ENCODE measurements around the gene TRIM41.
A peak's percentile ranks its signal among the peaks of the same experiment; 100 is the strongest.

Gene TRIM41

GRCh38 chr5:181232593-181232992 lies 9.5 kb downstream of the TRIM41 start:
- no peak for DNase-seq (ENCODE audit: low read depth)

- no peak for DNase-seq (ENCODE audit: low read depth)
Measured at GRCh38 chr5:181233088-181233800, 10.2 kb downstream of the TRIM41 start.

GRCh38 chr5:181233801-181234454 lies 10.8 kb downstream of the TRIM41 start:
- no peak for DNase-seq (ENCODE audit: low read depth)

- no peak for DNase-seq (ENCODE audit: low read depth)
Measured at GRCh38 chr5:181234455-181235306, 11.6 kb downstream of the TRIM41 start.

- DNase-seq (ENCODE audit: low read depth): no peak
Measured at GRCh38 chr5:181235323-181235688, 12.2 kb downstream of the TRIM41 start.

- DNase-seq (ENCODE audit: low read depth): no peak
Measured at GRCh38 chr5:181235689-181236366, 12.7 kb downstream of the TRIM41 start.

GRCh38 chr5:181236471-181236870 lies 13.4 kb downstream of the TRIM41 start:
- DNase-seq (ENCODE audit: low read depth): no peak

GRCh38 chr5:181236954-181237641 lies 14.0 kb downstream of the TRIM41 start:
- DNase-seq (ENCODE audit: low read depth): no peak

- no peak for DNase-seq (ENCODE audit: low read depth)
Measured at GRCh38 chr5:181237729-181238385, 14.8 kb downstream of the TRIM41 start.

- DNase-seq (ENCODE audit: low read depth): no peak
Measured at GRCh38 chr5:181239062-181239663, 16.1 kb downstream of the TRIM41 start.

- DNase-seq (ENCODE audit: low read depth): no peak
Measured at GRCh38 chr5:181241393-181241975, 18.4 kb downstream of the TRIM41 start.

GRCh38 chr5:181242031-181242451 lies 19.0 kb downstream of the TRIM41 start:
- no peak for DNase-seq (ENCODE audit: low read depth)

- DNase-seq (ENCODE audit: low read depth): no peak
Measured at GRCh38 chr5:181243018-181243563, 20.0 kb downstream of the TRIM41 start.

GRCh38 chr5:181243564-181244343 lies 20.7 kb downstream of the TRIM41 start, which contains the start of gene RACK1:
Gene RACK1 (minus strand): TSS chr5:181243906. CDS start chr5:181243800, 106 bp downstream.
- peak; percentile 79 for DNase-seq (ENCODE audit: low read depth)

GRCh38 chr5:181245427-181246275 lies 22.6 kb downstream of the TRIM41 start:
- no peak for DNase-seq (ENCODE audit: low read depth)

GRCh38 chr5:181246276-181247049 lies 23.4 kb downstream of the TRIM41 start:
- peak; percentile 83 for DNase-seq (ENCODE audit: low read depth)

GRCh38 chr5:181248277-181248676 lies 25.2 kb downstream of the TRIM41 start:
- DNase-seq (ENCODE audit: low read depth): no peak

Measured in activated T-cell treated with anti-CD3 and anti-CD28 coated beads for 48 hours (primary cell).